Stimulated activated CD4-positive, alpha-beta T cell treated with anti-CD3 and anti-CD28 coated beads, TNF-alpha, amount 100 ng/mL, for 4 hours (primary cell): ENCODE data around the gene SLC29A4.
"Not testable (repeated sequence)": the region's sequence is repeated elsewhere in the genome, so short reads cannot be mapped to it uniquely, and the experiment has no call there.

Experiments used
- DNase-seq, 3 experiments: peaks; one replicate each; pipeline ENCODE4 v3.0.0-alpha.2; 2020; ENCODE audit warnings: low read depth in 3 of 3

The SLC29A4 gene

DNA sequence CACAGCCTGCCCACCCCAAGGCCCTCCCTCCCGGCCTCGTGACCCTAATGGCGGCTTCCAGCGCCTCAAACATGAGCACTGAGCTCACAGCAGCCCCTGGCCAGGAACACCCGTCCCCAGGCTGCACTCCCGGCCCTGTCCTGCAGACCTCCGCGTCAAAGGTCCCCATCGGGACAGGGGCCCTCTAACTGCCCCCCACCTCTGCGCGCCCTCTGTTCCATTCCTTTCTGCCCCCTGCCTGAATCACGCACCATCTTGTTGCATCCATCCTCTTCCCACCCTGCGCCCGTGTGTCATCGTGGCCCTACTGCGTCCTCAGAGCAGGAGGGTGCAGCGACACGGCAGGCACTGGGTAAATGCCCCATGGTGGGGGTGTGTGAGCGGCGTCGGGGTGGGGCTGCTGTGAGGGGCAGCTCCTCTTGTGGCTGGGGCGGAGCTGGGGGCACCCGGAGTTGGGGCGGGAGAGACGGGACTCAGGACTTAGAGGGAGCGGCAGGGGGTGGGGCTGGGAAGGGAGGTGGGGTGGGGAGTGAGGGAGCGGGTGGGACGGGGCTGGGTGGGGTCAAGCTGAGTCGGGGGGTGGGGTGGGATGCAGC lies 13.4 kb downstream of the SLC29A4 start:
- DNase-seq: no peak

DNA sequence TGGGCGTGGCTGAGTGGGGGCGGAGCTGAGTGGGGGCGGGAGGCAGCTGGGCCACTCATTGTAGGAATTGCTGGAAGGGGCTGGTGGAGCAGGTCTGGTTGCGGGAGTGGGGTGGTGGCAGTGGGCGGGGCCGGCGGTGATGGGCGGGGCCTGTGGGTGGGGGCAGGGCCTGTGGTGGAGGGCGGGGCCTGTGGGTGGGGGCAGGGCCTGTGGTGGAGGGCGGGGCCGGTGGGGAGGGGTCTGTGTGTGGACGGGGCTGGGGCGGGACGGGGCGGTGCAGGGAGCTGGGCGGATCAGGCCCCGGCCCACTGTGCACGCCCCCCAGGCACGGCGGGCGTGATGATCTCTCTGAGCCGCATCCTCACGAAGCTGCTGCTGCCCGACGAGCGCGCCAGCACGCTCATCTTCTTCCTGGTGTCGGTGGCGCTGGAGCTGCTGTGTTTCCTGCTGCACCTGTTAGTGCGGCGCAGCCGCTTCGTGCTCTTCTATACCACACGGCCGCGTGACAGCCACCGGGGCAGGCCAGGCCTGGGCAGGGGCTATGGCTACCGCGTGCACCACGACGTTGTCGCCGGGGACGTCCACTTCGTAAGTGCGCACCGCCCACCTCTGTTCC lies 14.0 kb downstream of the SLC29A4 start:
- DNase-seq: peak; percentile 35 to 44 (median 36)

DNA sequence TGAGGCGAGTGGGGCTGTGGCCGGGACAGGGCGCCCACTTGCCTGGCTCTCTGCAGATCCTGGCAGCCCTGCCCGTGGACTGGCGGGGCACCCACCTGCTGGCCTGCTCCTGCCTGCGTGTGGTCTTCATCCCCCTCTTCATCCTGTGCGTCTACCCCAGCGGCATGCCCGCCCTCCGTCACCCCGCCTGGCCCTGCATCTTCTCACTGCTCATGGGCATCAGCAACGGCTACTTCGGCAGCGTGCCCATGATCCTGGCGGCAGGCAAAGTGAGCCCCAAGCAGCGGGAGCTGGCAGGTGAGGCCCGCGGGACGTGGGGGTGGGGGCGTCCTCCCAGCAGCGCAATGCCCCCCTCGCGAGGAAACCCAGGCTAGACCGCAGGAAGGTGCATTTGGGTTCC lies 17.6 kb downstream of the SLC29A4 start:
- DNase-seq: no peak

DNA sequence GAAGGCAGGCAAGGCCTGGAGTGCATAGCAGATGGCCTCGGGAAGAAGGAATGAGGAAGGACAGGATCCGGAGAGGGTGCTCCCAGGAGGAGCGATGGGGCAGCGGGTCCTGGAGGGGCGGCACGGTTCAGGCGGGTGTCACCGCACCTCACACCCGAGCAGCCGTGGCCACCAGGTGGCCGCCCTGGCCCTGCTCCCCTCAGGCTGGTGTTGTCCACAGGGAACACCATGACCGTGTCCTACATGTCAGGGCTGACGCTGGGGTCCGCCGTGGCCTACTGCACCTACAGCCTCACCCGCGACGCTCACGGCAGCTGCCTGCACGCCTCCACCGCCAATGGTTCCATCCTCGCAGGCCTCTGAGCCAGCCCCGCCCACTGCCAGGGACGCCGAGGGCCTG lies 19.8 kb downstream of the SLC29A4 start:
- no peak for DNase-seq

DNA sequence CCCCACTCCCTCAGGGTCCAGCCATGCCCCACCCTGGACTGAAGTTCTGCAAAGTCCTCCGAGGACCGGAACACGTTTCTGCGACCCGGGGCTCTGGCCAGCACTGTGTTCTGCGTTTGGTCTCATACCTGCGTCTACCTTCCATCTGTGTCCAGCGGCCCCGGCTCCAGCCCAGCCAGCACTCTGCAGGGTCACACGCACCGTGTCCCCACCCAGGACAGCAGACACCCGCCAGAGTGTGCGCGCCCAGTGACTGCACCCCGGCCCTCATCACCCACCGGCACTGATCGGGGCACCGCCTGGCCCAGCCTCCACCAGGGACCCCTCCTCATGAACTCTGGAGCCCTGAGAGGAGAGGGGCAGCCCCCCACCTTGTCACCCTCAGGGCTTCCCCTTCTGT lies 20.3 kb downstream of the SLC29A4 start:
- DNase-seq: no peak

DNA sequence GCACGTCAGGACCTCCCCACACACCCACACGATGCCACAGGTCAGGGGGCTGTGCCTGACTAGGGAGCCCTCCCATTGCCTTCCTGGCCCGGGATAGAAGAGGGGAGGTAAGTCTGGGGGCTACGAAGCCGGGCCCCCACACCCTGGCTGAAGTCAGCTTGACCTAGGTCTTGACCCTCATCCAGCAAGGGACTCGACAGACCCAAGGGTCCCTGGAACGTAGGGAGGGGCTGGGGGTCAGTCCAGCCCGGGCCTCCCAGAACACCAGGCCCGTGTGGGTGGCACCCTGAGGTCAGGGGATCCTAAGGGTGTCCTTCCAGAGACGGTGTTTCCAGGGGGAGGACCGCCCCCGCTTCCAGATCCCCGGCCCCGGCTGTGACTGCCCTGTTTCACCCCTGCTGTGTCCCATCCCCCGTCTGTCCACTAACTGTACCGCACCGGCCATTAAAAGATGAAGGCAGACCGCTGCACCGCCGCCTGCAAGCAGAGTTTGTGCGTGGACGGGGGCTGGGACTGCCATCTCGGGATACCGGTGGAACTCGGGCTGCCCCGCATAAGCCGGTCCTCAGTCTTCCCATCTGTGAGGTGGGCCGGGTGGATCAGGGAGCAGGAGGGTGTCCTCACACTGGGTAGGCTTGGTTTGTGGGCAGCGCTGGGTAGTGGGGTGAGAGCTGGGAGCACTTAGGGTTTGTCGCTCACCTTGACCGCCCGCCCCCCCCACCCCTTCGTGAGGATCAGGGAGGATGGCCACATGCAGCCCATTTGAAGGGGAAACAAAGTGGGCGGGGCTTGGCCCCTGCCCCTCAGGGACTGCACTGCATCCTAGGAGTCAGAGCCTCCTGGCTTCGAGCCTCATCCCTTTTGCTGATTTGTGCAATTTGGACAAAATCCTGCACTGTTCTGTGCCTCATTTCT lies 21.1 kb downstream of the SLC29A4 start:
- DNase-seq: no peak

DNA sequence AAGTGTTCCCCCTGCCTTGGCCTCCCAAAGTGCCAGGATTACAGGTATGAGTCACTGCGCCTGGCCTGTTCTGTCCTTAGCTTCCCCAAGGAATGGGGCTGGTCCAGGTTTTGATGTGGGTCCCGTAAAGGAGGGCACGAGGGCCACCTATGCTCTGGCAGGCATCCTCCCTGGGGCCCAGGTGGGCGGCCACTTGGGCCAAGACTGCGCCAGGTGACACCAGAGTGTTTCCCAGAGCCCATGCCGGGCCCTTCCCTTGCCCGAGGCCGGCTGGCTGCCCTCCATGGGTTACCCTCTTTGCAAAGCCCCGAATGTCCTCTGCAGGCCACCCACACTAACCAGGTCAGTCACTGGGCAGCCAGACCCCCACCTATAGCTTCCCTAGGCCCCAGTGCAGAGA lies 22.3 kb downstream of the SLC29A4 start:
- DNase-seq: not testable (repeated sequence)

DNA sequence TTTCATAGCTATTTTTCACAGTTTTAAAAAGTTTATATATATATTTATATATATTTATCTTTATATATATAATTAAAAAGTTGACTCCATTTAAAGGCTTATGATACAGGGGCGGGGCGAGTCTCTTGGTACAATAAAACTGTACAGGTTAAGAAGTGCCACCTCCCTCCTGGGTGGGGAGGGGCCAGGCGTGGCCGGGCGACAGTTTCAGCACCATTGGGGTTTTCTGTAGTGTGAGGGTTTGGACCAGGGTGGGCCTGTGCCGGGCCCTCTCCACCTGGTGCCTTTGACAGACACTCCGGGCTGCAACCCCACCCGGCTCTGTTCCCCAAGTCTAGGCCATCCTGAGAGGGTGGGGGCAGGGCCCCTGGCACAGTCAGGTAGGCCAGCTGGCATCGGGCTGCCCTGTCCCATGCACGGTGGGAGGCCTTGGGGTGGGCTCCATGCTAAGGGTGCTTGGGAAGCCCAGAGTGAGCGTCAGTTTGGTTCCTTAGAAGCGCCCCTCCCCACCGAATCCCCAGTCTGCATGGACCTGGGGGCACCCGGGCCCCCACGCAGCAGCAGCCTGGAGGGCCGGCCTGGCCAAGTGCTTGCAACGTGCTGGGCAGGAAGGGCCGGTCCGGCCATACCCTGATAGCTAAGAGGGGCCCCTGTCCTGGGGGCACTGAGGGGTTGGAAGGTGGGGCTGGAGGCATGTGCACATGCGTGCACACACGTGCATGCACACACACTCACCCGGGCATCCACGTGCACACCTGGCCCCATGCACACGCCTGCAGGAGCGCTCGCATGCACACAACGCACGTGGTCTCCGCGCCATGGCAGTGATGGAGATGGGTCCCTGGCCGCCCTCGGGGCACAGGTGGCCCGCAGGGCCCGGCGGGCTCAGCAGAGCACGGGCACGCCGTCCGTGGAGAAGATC lies 24.7 kb downstream of the SLC29A4 start:
- not testable (repeated sequence) for DNase-seq

DNA sequence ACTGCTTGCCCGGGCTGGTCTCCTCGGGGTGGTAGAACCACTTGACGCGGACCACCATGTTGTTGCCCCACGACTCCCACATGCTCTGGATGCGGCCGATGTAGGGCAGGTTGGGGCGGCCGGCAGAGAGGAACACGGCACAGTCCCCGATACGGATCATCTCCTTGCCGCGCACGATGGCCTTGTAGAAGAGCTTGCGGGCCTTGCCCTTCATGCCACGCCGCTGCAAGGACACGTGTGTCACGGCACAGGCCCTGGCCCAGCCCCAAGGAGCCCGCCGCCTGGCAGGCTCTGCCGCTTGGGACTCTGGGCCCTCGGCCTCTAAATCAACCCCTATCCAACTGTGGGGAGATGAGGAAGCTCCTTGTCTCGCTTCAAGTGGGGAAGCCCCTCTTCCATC lies 26.4 kb downstream of the SLC29A4 start:
- DNase-seq: no peak

DNA sequence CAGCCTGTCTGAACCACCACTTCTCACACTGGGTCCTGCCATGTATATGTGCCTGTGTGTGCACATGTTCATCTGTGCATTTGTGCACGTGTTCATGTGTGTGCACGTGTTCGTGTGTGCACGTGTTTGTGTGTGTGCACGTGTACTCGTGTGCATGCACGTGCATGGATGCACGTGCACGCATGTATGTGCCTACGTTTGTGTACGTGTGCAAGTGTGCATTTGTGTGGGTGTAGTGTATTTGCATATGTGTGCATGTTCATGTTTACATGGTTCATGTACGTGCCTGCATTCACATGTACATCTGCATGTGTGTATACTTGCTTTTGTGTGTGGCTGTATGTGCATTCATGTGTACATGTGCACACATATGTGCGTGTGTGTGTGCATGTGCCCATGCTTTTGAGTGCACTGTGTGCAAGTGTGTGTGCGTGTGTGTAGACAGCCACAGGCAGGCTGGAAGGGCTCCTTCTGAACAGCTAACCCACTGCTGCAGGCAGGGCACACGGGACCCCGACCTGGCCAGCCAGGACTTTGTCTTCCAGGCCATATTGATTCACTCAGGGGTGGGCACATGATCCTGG lies 28.2 kb downstream of the SLC29A4 start:
- no peak for DNase-seq

DNA sequence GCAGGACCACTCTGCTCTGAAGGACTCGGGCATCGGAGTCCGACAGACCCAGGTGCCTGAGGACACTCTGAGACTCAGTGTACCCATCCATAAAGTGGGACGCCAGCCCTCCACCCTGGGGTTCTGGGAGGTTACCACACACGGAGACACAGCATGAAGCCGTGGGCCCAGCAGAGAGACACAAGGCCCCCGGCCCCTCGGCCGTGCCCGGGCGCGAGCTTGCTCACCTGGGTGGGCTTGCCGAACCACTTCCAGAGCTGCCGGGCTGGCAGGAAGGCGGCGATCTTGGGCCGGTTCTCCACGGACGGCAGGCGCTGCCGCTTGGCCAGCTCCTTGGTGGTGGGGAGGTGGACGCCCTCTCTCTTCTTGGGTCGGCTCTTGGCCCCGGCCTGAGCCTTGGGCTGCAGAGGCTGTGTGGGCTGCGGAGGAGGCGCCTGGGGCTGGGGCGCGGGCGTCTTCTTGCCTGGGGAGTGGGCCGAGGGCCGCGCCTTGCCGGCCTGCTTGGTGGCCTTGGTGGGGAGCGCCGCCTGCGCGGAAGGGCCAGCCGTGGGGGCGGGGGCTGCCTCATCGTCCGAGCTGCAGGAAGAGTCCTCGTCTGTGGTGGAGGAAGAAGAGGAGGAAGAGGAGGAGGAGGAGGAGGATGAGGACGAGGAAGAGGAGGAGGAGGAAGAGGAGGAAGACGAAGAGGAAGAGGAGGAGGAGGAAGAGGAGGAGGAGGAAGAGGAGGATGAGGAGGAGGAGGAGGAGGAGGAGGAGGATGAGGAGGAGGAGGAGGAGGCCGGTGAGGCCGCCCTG lies 29.7 kb downstream of the SLC29A4 start:
- not testable (repeated sequence) for DNase-seq

DNA sequence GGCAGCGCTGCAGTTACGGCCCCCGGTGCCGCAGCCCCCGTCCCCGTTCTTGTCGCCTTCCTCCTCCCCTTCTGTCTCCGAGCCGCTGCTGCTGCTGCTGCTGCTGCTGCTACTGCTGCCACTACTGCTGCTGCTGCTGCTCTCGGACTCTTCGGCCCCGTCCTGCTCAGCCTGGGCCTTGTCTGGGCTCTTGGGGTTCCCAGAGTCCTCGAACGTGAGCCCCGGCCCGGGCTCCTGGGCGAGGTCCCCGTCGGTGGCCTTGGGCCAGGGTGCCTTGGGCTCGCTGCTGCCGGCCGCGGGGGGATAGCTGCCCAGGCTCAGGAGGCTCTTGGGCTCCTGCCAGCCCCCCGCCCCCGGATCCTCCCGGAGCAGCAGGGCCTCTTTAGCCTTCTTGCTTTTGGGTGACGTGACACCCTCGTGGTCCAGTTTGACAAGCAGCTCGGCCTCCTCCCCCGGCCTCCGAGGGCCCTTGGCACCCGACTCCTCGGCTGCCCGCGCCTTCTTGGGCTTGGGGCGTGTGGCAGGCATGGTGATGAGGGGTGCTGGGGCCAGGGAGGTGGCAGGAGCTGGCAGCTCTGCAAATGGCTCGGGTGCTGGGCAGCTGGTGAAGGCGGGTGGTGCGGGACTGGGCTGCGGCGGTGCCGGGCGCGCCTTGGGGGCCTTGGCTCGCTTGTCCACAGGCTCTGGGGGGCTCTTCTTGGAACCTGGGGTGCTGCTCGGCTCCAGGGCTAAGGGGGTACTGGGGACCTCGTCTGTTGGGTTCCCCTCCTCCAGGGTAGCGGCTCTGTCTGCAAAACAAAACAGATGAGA lies 30.5 kb downstream of the SLC29A4 start:
- not testable (repeated sequence) for DNase-seq

DNA sequence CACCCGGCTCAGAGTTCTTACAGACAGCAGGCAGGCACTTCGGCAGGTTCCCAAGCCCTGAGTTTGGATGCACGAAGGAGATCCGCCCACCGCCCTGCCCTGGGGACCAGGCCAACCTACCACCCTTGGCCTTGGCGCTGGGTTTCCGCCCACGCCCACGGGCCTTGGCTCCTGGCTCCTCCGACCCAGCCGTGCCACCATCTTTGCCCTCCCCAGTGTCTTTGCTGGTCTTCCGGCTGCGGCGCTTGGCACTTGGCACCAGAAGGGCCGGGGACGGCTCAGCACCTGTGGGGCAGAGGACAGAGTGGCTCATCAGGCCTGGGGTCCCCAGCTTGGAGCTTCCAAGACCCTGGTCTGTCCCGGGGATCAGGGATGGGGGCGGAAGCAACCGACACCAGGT lies 32.1 kb downstream of the SLC29A4 start:
- DNase-seq: no peak

DNA sequence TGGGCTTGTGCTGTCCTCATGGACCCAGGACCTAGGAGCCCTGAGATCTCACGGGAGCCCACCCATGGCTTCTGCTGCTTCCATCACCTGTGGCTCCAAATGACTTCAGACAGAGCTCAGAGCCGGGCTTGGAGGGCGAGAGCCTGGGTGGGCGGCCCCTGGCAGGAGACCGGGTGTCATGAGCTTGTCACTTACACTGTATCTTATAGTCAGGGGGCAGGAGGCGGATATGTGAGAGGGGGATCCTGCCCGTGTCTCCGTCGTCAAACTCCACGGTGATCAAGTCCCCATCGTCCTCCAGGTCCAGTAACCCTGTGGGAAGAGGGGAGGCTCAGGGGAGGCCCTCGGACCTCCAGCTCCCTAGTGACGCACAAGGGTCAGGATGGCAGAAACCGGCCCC lies 33.0 kb downstream of the SLC29A4 start:
- DNase-seq: no peak

DNA sequence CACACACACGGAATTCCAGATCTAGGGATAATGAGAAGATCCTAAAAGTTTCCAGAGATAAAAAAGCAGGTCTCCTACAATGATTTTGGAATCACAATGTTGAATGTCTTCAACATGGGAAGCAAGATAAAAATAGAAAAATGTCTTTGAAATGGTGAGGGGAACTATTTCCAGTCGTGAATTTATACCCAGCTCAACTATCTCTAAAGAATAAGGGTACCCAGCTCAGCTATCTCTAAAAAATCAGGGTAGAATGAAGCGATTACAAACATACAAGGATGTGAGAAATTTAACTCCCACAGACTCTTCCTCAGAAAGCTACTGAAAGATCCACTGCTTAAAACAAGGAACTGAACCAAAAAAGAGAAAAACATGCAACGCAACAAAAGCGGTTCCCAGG lies 35.9 kb downstream of the SLC29A4 start:
- DNase-seq: not testable (repeated sequence)

DNA sequence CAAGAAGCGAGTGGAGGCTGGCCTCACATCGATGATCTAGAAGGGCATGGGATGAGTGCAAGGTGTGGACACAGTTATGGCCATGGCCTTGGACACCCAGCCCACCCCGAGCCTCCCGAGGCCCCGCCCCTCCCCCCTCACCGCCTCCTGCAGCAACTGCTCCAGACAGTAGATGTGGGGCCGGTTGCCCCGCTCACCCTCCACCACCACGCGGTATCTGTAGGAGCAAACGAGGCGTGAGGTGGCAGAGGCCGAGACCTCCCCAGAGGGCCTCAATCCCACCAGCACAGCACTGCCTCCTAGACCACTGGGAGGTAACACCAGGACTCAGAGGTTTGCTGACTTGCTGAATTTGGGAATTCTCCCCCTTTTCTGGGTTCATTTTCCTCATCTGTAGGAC lies 37.6 kb downstream of the SLC29A4 start:
- no peak for DNase-seq

DNA sequence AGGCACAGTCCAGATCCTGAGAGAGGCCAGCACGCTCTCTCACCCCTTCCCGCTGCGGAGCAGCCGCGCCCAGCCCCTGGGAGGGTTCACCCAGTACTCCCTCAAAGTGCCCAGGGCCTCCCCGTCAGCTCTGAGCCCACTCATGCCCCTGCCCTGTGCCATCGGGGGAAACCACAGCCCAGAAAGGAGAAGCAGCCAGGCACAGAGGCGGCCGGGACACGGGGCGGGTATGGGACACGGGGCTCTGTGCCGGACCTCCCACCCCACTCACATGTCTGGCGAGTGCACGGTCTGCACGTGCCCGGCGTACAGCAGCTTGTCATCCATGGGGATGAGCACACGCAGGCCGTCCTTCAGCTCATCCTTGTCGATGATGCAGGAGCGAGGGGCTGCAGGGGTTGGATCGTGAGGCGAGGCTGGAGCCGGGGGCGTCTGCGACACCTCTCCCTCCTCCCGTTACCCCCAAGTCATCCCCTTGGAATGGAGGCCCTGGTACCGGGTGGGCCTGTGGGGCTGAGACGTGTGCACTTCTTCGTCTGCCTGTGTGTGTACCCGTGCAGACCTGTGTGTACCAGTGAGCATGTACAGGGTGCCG lies 38.2 kb downstream of the SLC29A4 start:
- no peak for DNase-seq

DNA sequence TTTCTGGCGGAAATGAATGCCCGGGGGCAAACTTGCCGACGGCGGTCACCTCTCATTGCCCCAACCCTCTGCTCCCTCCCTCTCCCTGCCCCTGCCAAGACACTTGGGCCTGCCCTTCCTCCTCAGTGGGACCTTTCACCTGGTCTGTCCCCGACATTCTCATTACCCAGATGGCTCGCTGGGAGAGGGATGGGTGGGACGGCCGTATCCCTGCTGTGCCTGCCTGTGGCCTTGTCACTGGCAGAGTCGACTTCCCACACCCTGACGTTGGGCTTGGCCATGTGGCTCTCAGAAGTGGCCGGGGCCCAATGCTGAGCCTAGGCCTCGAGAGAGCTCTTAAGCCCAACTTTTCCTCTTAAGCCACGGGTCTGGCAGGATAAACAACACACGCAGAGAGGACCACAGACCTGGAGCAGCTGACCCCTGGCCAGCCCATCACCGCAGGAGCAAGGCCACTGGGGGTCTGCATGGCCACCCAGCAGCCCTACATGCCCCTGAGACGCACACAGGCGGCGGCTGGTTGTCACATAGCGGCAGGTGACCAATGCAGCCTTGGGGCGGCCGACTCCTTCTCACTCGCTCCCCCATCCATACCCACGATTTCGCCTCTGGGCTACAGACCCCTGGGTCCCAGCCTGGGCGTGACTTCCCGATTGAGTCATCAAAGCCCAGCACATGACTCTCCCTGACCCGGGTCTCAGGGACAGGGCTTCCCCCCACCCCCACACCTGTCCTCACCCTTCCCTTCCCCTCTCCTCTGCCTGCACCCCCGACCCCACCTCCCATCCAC lies 40.1 kb downstream of the SLC29A4 start:
- no peak for DNase-seq
